HK-2 (cell line): ENCODE results near the gene ACIN1.
"Not testable (repeated sequence)": the region's sequence is repeated elsewhere in the genome, so short reads cannot be mapped to it uniquely, and the experiment has no call there.

Experiments used
- DNase-seq: peaks from one replicate; pipeline ENCODE4 v3.0.0-alpha.2; 2018; ENCODE audit not compliant: unreplicated experiment

ACIN1 gene

DNA sequence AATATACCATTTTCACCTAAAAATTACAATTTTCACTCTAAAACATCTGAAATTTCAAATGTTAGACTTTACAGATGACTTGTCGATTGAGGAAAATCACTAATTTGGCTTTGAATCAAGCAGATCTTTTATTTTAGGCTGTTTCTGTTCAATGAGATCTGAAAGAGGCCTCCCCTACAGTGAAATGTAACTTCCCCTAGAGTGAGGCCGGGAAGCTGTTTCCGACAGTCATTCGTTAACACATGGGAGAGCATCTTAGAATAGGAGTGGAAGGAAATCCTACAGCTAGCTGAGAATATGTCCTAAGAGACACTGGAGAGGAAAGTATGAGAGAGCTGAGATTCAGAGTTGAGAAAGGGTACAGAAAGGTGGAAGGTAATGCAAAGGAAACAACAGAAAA lies 79.3 kb downstream of the ACIN1 start:
- DNase-seq, result no peak

- DNase-seq, result not testable (repeated sequence)
Observed at GRCh38 chr14:23013749-23014054, 81.2 kb downstream of the ACIN1 start.

DNA sequence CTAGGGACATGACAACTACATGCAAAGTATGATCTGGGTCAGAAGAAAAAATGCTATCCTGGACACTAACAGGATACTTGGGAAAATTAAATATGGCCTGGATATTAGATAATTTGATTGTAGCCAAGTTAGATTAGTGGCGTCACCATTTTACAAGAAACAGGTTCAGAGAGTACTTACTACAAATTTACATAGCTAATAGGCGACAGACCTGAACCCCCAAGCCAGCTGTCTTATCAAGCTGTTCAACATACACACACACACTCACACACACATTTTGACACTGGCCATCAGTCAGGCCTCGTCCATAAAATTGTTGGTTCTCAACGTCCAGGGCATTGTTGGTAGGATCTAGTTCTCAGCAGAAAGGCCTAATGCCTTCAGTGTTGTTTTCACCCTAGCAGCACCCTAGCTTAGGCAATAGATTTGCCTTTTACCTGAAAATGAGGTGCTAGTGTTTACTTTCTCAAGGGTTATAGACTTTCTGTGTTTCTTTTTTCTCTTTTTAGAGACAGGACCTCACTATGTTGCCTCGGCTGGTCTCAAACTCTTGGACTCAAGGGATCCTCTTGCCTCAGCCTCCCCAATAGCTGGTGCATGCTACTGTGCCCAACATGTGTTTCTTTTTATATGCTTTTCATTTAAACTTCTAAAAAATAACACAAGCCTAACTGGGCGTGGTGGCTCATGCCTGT lies 81.7 kb downstream of the ACIN1 start:
- DNase-seq, result no peak

DNA sequence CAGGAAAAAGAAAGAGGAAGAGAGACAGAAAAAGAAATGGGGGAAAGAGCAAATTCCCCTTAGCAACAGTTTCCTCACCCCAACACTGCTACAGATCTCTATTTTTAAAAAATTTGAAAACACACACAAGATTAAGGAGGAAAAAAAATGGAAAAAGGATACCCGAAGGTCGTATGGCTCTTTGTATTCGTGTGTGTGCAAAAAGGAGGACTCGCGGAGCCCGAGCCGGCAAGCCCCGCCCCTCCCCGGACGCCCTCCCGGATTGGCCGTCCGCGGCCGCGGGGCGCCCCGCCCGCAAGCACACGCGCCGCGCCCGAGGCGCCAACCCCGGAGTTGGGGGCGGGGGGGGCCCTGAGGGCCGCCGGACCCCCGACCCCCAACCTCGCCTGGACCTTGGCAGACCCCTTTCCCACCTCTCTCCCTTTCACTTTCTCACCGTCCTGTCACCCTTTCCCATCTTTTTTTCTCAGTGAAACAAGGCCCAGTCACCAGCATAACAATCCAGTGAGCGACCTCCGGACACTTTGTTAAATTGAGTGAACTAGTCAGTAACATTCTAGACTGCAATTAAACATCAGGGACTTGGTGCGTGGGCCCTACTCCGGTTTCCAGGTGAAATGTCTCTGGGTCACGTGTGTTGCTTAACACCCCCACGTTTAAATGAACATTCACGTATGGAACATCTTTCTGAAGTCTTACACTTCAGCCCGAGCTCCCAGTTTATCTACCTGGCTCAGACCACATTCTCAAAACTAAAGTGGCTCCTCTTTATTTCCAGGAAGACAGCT lies 84.8 kb downstream of the ACIN1 start, which contains the start of gene C14orf93:
Gene C14orf93 (minus strand): TSS at position 205 of the 788 bp plus-strand sequence. CDS start 11,120 bp downstream, outside the sequence.
- peak; percentile 59 for DNase-seq

GRCh38 chr14:23009483-23009938 lies 85.4 kb downstream of the ACIN1 start:
- DNase-seq, result no peak

GRCh38 chr14:23008831-23009230 lies 86.1 kb downstream of the ACIN1 start:
- no peak for DNase-seq
